SK-N-MC (cell line): ENCODE data around the gene DLG2.
"Not testable (repeated sequence)": the region's sequence is repeated elsewhere in the genome, so short reads cannot be mapped to it uniquely, and the experiment has no call there.

Source experiments
- EZH2 ChIP-seq: fragments of 200-600 bp; sonication (generic); IDR thresholded peaks from one replicate; pipeline ENCODE4 v1.6.1; 2017; ENCODE audit warnings: antibody characterized with exemption
- POLR2AphosphoS5 ChIP-seq: IDR thresholded peaks from 2 replicates; pipeline ENCODE4 v1.6.1; 2012; ENCODE audit warnings: mild to moderate bottlenecking, low read depth, low read length, borderline replicate concordance

- not testable (repeated sequence) for TF ChIP-seq POLR2AphosphoS5, EZH2
Measured at GRCh38 chr11:83587797-83588196, 2039.3 kb downstream of the DLG2 start.
